GM19324 (cell line): ENCODE results near the gene PCNX4.
"Not testable (repeated sequence)": the region's sequence is repeated elsewhere in the genome, so short reads cannot be mapped to it uniquely, and the experiment has no call there.

Experiments
- ATAC-seq: cut with Tn5 transposase; IDR thresholded peaks from one replicate; pipeline ENCODE4 v1.9.1; 2021; ENCODE audit warnings: mild to moderate bottlenecking, moderate library complexity; ENCODE audit not compliant: unreplicated experiment, low FRiP score

The PCNX4 gene

DNA sequence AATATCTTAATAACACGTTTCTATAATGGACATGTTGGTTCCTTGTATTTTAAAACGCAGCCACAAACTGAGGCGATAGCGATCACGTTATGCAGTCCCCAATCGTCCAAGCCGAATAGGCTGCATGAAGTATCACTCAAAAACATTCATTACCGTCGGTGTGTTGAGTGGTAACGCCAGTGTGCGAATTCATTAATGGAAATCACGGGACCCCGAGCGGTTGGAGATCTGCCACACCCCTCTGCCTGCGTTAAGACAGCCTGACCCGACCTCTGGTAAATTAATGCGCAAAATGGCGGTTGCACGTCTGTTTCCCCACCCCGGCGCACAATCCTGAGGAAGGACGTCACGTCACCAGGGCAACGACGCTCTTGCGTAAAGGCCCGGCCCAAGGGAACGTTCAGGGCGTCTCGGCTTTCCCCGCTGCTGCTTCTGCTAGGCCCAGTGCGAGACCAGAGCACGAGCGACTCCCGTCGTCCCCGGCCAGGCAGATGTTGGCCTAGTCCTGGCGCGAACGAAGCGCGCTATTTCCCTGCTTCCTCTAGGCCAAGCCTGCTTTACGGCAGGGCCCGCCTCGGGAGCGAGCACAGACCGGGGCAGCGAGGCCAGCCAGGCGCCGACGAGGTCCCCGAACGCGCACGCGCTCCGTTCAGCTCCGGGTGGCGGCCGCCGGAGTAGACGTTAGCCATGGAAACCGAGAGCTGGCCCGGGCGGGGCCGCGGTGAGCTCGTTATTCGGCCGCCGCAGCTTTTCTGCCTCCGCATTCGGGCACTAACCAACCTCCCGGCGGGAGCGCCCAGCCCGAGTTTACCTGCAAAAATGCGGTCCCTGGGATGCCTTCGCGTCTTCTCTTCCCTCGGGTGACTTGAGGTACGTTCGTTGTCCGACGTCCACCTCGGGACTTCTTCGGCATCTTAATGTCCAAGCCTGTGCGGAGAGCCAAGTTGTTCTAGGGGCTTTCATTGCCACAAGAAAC, at the start of gene PCNX4:
TSS of gene PCNX4 (plus strand) at position 374 of the 976 bp plus-strand sequence. CDS start 15,716 bp downstream, outside the sequence.
- peak; percentile 98 for ATAC-seq

DNA sequence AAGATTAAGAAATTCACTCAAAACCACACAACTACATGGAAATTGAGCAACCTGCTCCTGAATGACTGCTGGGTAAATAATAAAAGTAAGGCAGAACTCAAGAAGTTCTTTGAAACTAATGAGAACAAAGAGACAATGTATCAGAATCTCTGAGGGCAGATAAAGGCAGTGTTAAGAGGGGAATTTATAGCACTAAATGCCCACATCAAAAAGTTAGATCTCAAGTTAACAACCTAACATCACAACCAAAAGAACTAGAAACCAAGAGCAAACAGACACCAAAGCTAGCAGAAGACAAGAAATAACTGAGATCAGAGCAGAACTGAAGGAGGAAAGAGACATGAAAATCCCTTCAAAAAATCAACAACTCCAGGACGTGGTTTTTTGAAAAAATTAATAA, 43.7 kb upstream of the PCNX4 start:
- not testable (repeated sequence) for ATAC-seq

DNA sequence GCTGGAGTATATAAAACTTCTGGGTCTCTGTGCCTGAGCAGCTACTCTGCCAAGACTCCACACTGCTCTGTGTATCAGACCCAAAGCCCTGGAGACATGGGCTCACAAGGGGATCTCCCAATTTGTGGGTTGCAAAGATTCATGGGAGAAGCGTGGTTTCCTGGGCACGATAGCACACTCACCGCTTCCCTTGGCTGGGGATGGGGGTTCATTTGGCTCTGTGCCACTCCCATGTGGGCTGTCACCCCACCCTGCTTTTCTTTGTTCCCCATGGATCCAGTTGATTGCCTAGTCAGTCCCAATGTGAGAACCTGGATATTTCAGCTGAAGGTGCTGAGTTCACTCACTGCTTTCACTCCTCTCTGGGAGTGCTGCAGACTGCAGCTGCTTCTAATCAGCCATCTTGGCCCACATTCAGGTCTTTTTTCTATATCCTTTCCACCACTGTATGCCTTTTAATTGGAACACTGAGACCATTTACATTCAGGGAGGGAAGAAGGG, 40.0 kb upstream of the PCNX4 start:
- no peak for ATAC-seq

GRCh38 chr14:60058087-60058486, 33.6 kb upstream of the PCNX4 start:
- ATAC-seq: no peak

- ATAC-seq: no peak
These were observed 30.4 kb upstream of the PCNX4 start for GRCh38 chr14:60061371-60061770.

- ATAC-seq: no peak
These were observed 27.1 kb upstream of the PCNX4 start for GRCh38 chr14:60064491-60065072.

DNA sequence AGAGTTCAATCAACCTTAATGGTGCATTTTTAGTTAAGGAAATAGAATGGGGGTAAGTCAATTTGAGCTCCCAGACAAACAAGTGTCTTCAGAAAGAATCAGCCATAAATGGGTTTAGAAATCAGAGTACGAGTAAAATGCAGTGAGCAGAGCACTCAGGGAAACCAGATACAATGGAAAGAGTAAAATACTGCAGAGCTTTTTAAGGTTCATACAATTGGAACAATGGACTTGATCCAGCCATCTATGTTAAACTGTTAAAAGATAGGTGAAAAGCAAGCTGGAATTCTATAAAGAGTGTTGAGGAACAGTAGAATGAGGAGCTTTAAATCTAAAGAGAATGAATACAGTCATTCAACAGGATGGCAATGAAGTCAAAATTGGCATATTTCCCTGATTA, 23.8 kb upstream of the PCNX4 start:
- ATAC-seq: no peak

GRCh38 chr14:60079723-60080122, 12.0 kb upstream of the PCNX4 start:
- ATAC-seq: no peak

- no peak for ATAC-seq
These were observed 6.6 kb upstream of the PCNX4 start for GRCh38 chr14:60085085-60085484.

DNA sequence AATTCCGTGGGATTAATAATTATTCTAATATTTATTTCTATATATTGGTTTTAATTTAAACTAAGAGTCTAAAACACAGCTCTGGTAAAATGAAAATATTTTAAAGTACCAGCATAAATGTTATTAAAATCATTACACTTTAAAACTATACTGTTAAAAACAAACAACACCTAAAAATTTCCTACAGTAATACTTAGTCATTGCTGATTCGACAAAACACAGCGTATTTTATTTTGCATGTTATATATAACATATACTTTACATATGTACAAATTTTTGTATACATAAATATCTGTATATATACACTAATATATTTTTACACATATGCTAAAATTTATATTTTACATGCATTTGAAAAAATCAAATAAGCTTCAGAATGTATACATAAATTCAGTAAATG, 6.0 kb upstream of the PCNX4 start:
- ATAC-seq: no peak

DNA sequence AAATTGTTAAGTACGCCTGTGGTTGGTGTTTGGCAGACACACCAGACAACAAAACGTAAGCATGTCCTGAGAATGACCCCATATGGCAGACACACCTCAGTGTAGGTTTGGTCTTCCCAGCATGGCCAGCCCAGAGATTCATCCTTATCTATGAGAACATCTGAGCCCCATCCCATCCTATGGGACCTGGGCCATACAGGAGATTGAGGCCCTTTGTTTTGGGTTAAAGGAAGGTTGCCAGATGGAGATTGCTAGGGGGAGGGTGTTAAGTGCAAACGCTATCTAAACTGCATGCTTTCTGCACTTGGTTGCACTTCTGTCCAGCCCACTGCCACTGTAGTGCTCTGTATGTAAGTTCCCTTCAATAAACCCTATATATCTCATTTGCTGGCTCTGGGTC, 4.1 kb upstream of the PCNX4 start:
- no peak for ATAC-seq

DNA sequence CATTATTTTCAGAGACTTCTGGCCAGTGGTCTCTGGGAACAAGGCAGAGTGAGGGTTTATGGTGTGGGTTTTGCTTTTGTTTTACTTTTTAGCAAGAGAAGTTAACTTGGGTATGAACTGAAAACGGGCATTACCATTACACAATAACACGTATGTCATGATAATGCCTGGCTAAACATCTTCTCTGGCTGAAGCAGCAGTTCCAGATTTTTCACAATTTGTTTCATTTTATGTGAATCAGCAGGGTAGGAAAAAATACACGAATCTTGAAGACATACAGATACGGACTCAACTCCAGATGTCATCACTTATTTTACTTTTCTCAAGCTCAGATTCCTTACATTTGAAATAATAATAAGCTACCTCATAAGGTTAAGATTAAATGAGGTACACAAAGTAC, 2.5 kb upstream of the PCNX4 start:
- ATAC-seq: no peak

GRCh38 chr14:60090864-60091519, 731 bp upstream of the PCNX4 start:
- ATAC-seq: no peak

DNA sequence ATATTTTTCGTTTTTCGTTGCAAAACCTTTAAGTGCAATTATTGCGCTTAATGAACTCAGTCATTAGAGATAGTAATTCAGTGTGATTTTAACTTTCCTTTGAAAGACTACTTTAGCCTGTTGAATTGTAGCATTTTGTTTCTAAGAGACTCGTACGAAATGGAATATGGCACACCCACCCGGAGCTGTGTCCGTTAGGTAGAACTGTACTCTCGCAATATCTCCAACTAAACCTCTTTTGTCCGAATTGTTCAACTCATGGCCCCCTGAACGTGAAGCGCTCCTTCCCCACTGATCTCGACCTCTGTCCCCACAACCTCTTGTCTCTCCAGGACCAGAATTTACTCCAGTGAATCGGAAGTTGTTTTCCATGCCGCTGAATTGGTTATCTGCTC, 800 bp downstream of the PCNX4 start:
- ATAC-seq: no peak

- ATAC-seq: no peak
These were observed 1.4 kb downstream of the PCNX4 start for GRCh38 chr14:60093080-60093479.

DNA sequence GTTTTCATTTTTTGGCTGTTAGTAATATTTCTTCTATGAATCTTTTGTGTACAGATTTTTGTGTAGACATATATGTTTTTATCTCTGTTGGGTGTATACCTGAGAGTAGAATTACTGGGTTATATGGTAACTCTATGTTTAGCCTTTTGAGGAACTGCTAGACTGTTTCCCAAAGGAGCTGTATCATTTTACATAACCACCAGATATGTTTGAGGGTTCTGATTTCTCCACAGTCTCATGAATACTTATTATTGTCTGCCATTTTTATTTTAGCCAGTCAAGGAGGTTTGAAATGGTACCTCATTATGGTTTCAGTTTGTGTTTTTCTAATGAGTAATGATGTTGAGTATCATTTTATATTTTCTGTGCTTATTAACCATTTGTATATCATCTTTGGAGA, 1.9 kb downstream of the PCNX4 start:
- no peak for ATAC-seq

GRCh38 chr14:60094306-60094897, 2.7 kb downstream of the PCNX4 start:
- ATAC-seq: no peak

GRCh38 chr14:60095231-60095630, 3.5 kb downstream of the PCNX4 start:
- ATAC-seq: no peak

GRCh38 chr14:60095781-60096450, 4.2 kb downstream of the PCNX4 start:
- no peak for ATAC-seq

DNA sequence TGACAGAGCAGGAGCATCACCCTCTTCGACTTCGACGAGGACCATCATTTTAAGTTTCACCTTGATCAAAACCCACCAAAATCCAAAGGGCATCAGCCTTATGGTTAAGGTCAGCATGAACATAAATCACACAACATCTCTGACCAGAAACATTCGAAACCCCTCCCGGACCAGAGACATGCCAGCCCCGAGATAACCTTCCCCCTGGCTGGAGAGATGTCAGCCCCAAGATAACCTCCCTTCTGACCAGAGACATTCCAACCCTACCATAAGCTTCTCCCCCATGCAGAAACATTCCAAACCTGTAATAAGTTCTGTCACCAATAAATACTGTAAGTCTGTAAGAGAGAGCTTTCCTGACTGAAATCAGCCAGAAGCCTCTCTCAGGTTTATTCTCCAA, 6.3 kb downstream of the PCNX4 start:
- no peak for ATAC-seq
